Fibroblast of the aortic adventitia (primary cell): ENCODE measurements around the gene SACS. TPM values are rescaled to one million over a fixed set of nuclear protein-coding genes. Genes with fewer than 3 reads are reported as not detected.

Experiments
- DNase-seq: peaks from one replicate; pipeline ENCODE4 v3.0.0-alpha.2; 2010; ENCODE audit warnings: low read depth
- H3K4me3 ChIP-seq: 2 replicates; pipeline ENCODE4 v1.5.1; 2011; ENCODE audit warnings: low read depth, mild to moderate bottlenecking, control low read depth, low read length, moderate library complexity
- total RNA-seq: library from RNA; depleted of rRNA; stranded (reverse); fragments of >200 nt; gene quantifications from 2 replicates; pipeline ENCODE4 v1.2.3, GENCODE V29; 2012; ENCODE audit warnings: low replicate concordance
- TF ChIP-seq, protein P1 (sequence below): IDR thresholded peaks from 2 replicates; pipeline ENCODE4 v1.5.1; 2011; ENCODE audit warnings: mild to moderate bottlenecking, low read length, control low read depth, inconsistent platforms; ENCODE audit not compliant: insufficient read depth

The SACS gene
- total RNA-seq, 1 donor = 66.2 TPM

DNA sequence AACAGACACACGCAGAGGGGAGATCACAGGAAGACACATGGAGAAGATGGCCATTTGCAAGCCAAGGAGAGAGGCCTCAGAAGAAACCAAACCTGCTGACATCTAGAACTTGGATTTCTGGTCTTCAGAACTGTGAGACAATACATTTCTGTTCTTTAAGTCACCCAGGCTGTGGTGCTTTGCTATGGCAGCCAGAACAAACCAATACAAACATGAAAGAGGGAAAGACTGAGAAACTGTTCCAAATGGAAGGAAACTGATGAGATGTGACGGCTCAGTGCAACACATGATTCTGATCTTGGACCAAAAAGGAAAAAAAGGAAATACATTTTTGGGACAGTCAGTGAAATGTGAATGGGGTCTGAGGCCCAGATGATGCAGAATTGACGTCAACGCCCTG is 30.2 kb upstream of the SACS start:
- TF ChIP-seq, protein P1, sequence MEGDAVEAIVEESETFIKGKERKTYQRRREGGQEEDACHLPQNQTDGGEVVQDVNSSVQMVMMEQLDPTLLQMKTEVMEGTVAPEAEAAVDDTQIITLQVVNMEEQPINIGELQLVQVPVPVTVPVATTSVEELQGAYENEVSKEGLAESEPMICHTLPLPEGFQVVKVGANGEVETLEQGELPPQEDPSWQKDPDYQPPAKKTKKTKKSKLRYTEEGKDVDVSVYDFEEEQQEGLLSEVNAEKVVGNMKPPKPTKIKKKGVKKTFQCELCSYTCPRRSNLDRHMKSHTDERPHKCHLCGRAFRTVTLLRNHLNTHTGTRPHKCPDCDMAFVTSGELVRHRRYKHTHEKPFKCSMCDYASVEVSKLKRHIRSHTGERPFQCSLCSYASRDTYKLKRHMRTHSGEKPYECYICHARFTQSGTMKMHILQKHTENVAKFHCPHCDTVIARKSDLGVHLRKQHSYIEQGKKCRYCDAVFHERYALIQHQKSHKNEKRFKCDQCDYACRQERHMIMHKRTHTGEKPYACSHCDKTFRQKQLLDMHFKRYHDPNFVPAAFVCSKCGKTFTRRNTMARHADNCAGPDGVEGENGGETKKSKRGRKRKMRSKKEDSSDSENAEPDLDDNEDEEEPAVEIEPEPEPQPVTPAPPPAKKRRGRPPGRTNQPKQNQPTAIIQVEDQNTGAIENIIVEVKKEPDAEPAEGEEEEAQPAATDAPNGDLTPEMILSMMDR = no peak
- DNase-seq = peak; percentile 35
- H3K4me3 ChIP-seq = no peak overlapping the region

DNA sequence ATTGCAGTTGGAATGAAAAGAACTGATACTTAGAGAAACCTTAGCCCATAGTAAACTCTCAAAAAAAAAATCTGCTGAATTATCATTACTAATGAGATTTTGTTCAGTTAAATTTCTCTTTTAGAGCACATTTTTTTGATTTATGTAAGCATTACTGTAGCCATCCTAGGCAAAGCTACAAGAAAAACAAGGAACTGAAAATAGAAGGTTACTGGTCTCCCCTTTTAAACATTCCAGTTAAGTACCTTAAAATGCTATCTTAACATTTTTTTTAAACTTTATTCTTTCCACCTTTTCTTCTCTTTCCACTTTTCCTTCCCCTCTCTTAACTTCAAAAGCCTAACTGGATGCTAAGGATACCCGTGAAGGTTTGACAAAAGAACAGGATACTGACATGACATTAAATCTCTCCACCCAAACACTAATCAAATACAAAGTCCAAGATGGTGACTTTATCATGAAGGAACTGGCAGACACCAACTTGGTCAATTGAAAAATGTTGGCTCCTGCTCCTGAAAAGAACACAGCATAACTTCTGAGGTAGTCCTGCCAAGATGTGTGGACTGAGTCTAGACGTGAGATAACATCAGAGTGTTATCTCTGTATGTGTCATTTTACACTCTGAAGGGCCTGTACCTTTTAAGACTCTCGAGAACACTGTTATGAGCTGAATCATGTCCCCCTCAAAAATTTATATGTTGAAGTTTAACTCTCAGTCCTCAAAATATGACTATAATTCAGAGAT is 29.5 kb upstream of the SACS start:
- TF ChIP-seq, protein P1 = no peak
- H3K4me3 ChIP-seq = no peak overlapping the region
- DNase-seq = peak; percentile 78

DNA sequence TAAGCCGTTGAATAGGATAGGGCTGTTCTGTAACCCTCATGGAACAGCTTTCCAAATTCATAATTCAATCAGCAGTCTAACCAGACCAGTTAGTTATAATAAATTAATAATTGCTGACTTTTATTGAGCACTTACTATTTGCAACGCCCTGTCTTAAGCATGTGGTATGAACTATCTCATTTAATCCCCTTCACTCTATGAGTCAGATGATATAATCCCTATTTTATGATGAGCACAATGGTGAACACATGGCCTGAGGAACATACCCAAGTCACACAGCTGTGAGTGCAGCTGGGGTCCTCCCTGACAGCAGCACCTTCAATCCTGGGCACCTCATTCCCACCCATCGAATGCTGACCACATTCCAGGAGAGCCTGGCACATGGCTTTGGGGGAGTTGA is 28.0 kb upstream of the SACS start:
- no peak for DNase-seq
- TF ChIP-seq, protein P1 = no peak
- no peak overlapping the region for H3K4me3 ChIP-seq

DNA sequence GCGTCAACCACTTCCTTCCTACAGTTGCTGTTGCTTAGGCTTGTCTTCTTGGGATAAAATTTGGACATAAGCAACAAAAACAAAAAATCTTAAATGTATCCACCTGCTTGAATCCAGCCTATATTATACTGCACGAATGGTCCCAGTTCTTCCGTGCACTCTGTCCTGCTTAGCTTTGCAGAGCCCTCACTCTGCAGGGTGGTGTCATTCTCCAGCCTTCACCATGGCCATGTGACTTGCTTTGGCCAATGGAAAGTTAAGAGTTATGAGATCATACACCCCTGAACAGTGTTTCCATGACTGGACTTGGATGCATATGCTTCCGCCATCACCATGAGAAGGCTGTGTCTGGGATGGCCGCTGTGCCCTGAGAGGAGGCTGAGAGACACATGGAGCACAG is 27.4 kb upstream of the SACS start:
- TF ChIP-seq, protein P1 = no peak
- no peak overlapping the region for H3K4me3 ChIP-seq
- no peak for DNase-seq

DNA sequence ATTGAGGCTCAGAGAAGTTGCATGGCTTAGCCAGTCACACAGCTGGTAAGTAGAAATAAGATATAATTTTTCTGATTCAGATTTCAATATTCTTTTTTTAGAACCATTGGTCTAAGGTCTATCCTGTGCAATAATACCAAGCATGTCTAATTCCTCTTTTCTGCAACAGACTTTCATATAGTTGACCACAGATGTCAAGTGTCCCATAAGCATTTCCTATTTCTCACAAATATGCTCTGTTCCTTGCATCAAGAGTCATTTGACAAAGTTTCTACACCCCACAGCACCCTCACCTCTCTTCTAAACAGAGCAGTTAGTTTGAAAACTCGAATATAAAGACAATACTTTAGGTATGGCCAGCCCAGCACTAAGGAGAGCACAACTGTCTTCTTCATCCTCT is 26.8 kb upstream of the SACS start:
- TF ChIP-seq, protein P1 = no peak
- DNase-seq = no peak
- H3K4me3 ChIP-seq = no peak overlapping the region

DNA sequence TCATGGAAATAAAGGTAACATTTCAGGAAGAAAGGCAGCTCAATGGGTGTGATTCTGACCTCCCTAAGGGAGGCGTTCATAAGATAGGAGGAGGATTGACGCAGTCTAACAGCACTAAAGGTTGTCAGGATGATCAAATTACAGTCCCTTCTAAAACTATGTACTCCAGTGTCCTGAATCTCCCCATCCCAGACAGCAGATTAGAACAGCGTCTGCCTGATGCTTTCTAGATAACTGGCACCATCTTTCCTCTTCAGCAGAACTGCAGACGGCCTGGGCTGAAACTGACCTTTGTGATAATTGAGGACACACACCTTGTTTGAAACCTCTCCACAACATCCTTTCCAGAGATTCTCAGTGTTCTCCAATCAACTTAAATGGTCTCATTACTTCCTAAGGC is 25.5 kb upstream of the SACS start:
- DNase-seq = no peak
- H3K4me3 ChIP-seq = no peak overlapping the region
- TF ChIP-seq, protein P1 = no peak
